HG03432 (cell line): Measurements from ENCODE around the gene SORT1.
"Not testable (repeated sequence)": the region's sequence is repeated elsewhere in the genome, so short reads cannot be mapped to it uniquely, and the experiment has no call there.

Experiments
- ATAC-seq: cut with Tn5 transposase; IDR thresholded peaks from one replicate; pipeline ENCODE4 v1.9.1; 2021; ENCODE audit warnings: mild to moderate bottlenecking, moderate library complexity; ENCODE audit not compliant: unreplicated experiment

The SORT1 gene

DNA sequence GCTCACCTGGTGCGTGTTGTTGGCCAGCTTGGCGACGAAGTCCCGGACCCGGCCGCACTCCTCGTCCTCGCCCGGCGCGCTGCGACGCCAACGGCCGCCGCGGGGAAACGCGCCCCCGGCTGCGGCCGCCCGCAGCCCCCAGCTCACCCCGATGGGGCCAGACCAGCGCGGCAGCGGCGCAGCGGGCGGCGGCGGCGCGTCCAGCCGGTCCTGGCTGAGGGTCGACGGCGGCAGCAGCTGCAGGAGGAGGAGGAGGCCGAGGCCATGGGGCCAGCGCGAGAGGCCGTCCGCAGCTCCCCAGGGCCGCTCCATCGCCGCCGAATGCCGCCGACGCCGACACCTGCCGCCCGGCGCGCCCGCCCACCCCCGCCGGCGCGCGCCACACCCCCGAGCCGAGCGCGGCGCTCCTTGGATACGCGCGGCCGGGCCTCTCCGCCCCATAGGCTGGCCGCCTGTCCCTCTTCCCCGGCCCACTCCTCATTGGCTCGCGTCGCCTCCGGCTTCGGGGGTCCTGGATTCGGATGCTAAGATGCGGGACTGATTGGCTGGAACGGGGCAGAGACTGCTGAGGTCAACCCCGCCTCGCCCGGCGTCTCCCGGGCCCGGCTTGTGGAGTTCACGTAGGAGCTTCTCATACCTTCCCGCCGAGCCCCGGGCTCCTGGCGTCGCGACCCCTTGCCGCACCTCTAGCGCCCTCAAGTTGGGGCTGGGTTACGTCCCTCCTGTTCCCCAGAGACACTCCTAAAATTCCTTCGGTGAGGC, at the start of gene SORT1:
TSS of gene SORT1 (minus strand) at position 338 of the 762 bp plus-strand sequence. CDS start at position 312, 26 bp downstream.
- ATAC-seq = peak; percentile 86

- not testable (repeated sequence) for ATAC-seq
These were observed 48.4 kb upstream of the SORT1 start for GRCh38 chr1:109445949-109446695.

GRCh38 chr1:109444346-109444745, 46.6 kb upstream of the SORT1 start:
- no peak for ATAC-seq

GRCh38 chr1:109443476-109443875, 45.8 kb upstream of the SORT1 start:
- ATAC-seq = no peak

- ATAC-seq = no peak
These were observed 43.4 kb upstream of the SORT1 start for GRCh38 chr1:109441069-109441468.

GRCh38 chr1:109438798-109439297, 41.1 kb upstream of the SORT1 start:
- ATAC-seq = no peak

DNA sequence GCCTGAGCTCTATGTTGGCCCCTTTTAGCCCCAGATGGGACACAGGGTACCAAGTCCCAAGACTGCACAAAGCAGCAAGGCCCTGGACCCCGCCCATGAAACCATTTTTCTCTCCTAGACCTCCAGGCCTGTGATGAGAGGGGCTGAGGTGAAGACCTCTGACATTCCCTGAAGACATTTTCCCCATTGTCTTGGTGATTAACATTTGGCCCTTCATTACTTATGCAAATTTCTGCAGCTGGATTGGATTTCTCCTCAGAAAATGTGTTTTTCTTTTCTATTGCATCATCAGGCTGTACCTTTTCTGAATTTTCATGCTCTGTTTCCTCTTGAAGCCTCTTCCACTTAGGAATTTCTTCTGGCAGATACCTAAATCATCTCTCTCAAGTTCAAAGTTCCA, 36.8 kb upstream of the SORT1 start:
- ATAC-seq = no peak

GRCh38 chr1:109433322-109433721, 35.6 kb upstream of the SORT1 start:
- no peak for ATAC-seq

DNA sequence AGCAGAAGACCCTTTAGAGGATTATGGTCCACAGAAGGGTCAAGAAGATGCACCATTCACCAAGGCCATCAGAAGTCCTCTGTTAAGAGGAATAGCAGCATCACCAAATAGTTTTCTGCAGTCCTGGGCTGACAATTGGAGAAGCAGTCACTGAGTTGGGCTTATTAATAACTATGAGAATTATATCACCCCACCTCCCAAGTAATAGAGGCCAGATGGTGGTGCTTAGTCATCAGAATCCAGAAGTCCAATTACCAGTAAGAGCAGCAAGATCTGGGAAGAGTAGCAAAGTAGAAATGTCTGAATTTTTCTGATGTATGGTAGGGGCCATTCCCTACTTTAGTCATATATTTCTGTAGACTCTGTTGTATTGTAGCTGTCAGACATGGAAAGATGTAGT, 34.6 kb upstream of the SORT1 start:
- ATAC-seq = no peak

- ATAC-seq = no peak
These were observed 29.4 kb upstream of the SORT1 start for GRCh38 chr1:109427171-109427467.

GRCh38 chr1:109426281-109427170, 28.8 kb upstream of the SORT1 start, which contains the start of gene PSMA5:
TSS of gene PSMA5 (minus strand) at chr1:109426448. CDS start at chr1:109426330, 118 bp downstream.
- ATAC-seq = peak; percentile 96

- peak; percentile 30 for ATAC-seq
These were observed 27.9 kb upstream of the SORT1 start for GRCh38 chr1:109425391-109426280.

GRCh38 chr1:109423498-109423897, 25.8 kb upstream of the SORT1 start:
- no peak for ATAC-seq

DNA sequence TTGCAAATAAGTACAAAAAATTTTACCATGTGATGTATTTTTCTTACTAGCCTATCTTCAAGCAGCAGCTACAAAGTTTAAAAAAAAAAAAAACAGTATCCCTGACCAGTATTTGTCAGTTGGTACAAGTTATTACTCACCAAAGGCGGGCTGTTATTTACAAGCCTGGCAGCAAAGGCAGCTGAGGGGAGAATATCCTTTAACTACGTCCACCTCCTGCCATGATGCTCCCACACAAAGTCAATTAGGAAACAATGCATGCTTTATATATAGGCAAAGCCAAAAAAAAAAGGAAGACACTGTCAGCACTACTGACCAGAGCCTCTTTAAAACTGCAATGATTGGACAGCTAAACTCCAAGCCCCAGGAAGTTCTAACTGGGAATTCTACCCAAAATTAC, 14.8 kb upstream of the SORT1 start:
- no peak for ATAC-seq

DNA sequence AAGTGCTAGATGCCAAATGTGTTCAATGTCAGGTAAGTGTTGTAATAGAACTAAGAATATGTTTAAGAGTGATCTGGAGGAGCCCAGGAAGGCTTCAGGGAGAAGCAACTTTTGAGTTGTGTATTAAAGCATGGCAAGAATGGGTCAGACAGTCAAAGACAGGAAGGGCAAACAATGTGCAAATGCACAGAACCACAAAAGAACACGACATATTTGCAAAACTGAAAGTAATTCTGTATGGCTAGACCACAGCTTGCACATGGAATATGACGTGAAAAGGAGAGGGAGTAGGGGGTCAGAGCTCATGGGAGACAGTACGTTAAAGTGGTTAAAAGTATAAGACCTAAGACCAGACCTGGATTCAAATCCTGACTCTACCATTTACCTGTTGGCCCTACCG, 7.1 kb upstream of the SORT1 start:
- no peak for ATAC-seq

GRCh38 chr1:109402025-109402424, 4.3 kb upstream of the SORT1 start:
- no peak for ATAC-seq

- ATAC-seq = no peak
These were observed 2.4 kb upstream of the SORT1 start for GRCh38 chr1:109400035-109400655.

- no peak for ATAC-seq
These were observed 1.7 kb upstream of the SORT1 start for GRCh38 chr1:109399326-109399957.
